Ammon's horn (tissue), 1 donor: ENCODE results near the gene MARCHF9.
"Not testable (repeated sequence)": the region's sequence is repeated elsewhere in the genome, so short reads cannot be mapped to it uniquely, and the experiment has no call there.

Experiments used
- DNase-seq: peaks from one replicate; pipeline ENCODE4 v3.0.0-alpha.2; 2016; ENCODE audit warnings: low spot score

Gene MARCHF9

GRCh38 chr12:57754411-57755193, at the start of gene MARCHF9:
Gene MARCHF9, plus strand, starts transcription at chr12:57755103. Its CDS starts 426 bp downstream, at chr12:57755529.
- peak; percentile 68 for DNase-seq

- no peak for DNase-seq
Measured at GRCh38 chr12:57707250-57707649, 47.7 kb upstream of the MARCHF9 start.

- DNase-seq, result no peak
Measured at GRCh38 chr12:57708296-57708695, 46.6 kb upstream of the MARCHF9 start.

- peak; percentile 52 for DNase-seq
Measured at GRCh38 chr12:57712701-57713100, 42.2 kb upstream of the MARCHF9 start.

- DNase-seq, result no peak
Measured at GRCh38 chr12:57713209-57713608, 41.7 kb upstream of the MARCHF9 start.

- DNase-seq, result not testable (repeated sequence)
Measured at GRCh38 chr12:57715036-57715748, 39.7 kb upstream of the MARCHF9 start.

- no peak for DNase-seq
Measured at GRCh38 chr12:57715786-57716185, 39.1 kb upstream of the MARCHF9 start.

GRCh38 chr12:57716305-57716704, 38.6 kb upstream of the MARCHF9 start:
- DNase-seq, result no peak

- DNase-seq, result peak; percentile 1
Measured at GRCh38 chr12:57717131-57717530, 37.8 kb upstream of the MARCHF9 start.

GRCh38 chr12:57717846-57718640, 36.9 kb upstream of the MARCHF9 start:
- peak; percentile 3 for DNase-seq

GRCh38 chr12:57718641-57719528, 36.0 kb upstream of the MARCHF9 start:
- DNase-seq, result no peak

GRCh38 chr12:57719777-57720605, 34.9 kb upstream of the MARCHF9 start:
- no peak for DNase-seq

- peak; percentile 2 for DNase-seq
Measured at GRCh38 chr12:57720606-57721595, 34.0 kb upstream of the MARCHF9 start.

GRCh38 chr12:57721846-57722608, 32.9 kb upstream of the MARCHF9 start:
- peak; percentile 1 for DNase-seq

GRCh38 chr12:57722716-57723629, 31.9 kb upstream of the MARCHF9 start:
- peak; percentile 1 for DNase-seq

GRCh38 chr12:57723630-57723962, 31.3 kb upstream of the MARCHF9 start:
- DNase-seq, result no peak
